Activated T-helper 2 cell treated with anti-CD3 and anti-CD28 coated beads, Interferon-gamma antibody, Interleukin-2, Interleukin-4, amounts not matched to agents 10 μg/mL and 5 μg/mL and 100 μg/mL, durations not matched to agents 14 hours and 24 hours and 36 hours (primary cell): ENCODE data around the gene SLC35F4. TPM values are rescaled to one million over a fixed set of nuclear protein-coding genes. Genes with fewer than 3 reads are reported as not detected.

Experiments
- DNase-seq: peaks from one replicate; pipeline ENCODE4 v3.0.0; 2021; ENCODE audit warnings: low spot score
- H3K27ac Mint-ChIP-seq: one replicate; pipeline ENCODE4 v1.8.0; 2021; ENCODE audit warnings: mixed read lengths
- H3K27me3 Mint-ChIP-seq: one replicate; pipeline ENCODE4 v1.8.0; 2021; ENCODE audit warnings: low read depth, mixed read lengths
- H3K36me3 Mint-ChIP-seq: one replicate; pipeline ENCODE4 v1.8.0; 2021; ENCODE audit warnings: low read depth, mixed read lengths
- H3K4me1 Mint-ChIP-seq: one replicate; pipeline ENCODE4 v1.8.0; 2021; ENCODE audit warnings: low read depth, mixed read lengths
- H3K4me3 Mint-ChIP-seq: one replicate; pipeline ENCODE4 v1.8.0; 2021; ENCODE audit warnings: low read depth, mild to moderate bottlenecking, moderate library complexity, mixed read lengths
- H3K9me3 Mint-ChIP-seq: one replicate; pipeline ENCODE4 v1.8.0; 2021; ENCODE audit warnings: mixed read lengths
- intact Hi-C: fragments of 100-400 bp; cut with micrococcal nuclease; formaldehyde crosslinking; loops from one replicate; pipeline ENCODE4 v1.15.1; 2023
- total RNA-seq: library from RNA; stranded (reverse); gene quantifications from 2 replicates; pipeline ENCODE4 v1.2.3, GENCODE V29; 2022

SLC35F4 gene
- total RNA-seq, result not detected in 2 replicates

GRCh38 chr14:57865403-57866198, at the start of gene SLC35F4:
Gene SLC35F4 (minus strand): TSS chr14:57866092.
- intact Hi-C loops, result no loop called here
- H3K27me3 Mint-ChIP-seq, result peaks cover 32% of the 10 kb centered on the region
- H3K27ac Mint-ChIP-seq, result no peak within 1 kb of the TSS
- no peak within 1 kb of the TSS for H3K4me3 Mint-ChIP-seq
- no peaks in the 10 kb centered on the region for H3K4me1 Mint-ChIP-seq
- no peaks in the 10 kb centered on the region for H3K36me3 Mint-ChIP-seq
- no peaks in the 10 kb centered on the region for H3K9me3 Mint-ChIP-seq
- no peak for DNase-seq

- H3K27ac Mint-ChIP-seq, result no peak overlapping the region
- no peak overlapping the region for H3K4me3 Mint-ChIP-seq
- intact Hi-C loops, result no loop called here
- no peak for DNase-seq
- no peaks in the 10 kb centered on the region for H3K36me3 Mint-ChIP-seq
- H3K27me3 Mint-ChIP-seq, result no peaks in the 10 kb centered on the region
- H3K4me1 Mint-ChIP-seq, result no peaks in the 10 kb centered on the region
- H3K9me3 Mint-ChIP-seq, result no peaks in the 10 kb centered on the region
Observed at GRCh38 chr14:57909626-57910025, 43.7 kb upstream of the SLC35F4 start.

- Mint-ChIP-seq H3K36me3 (no peaks in the 10 kb centered on the region), H3K4me3 (no peak overlapping the region), H3K9me3 (no peaks in the 10 kb centered on the region), H3K4me1 (no peaks in the 10 kb centered on the region), H3K27ac (no peak overlapping the region), H3K27me3 (no peaks in the 10 kb centered on the region)
- no peak for DNase-seq
- intact Hi-C loops, result no loop called here
Observed at GRCh38 chr14:57903954-57904353, 38.1 kb upstream of the SLC35F4 start.

GRCh38 chr14:57898837-57899572, 33.1 kb upstream of the SLC35F4 start:
- H3K36me3 Mint-ChIP-seq, result no peaks in the 10 kb centered on the region
- H3K9me3 Mint-ChIP-seq, result no peaks in the 10 kb centered on the region
- no peak for DNase-seq
- intact Hi-C loops, result no loop called here
- no peak overlapping the region for H3K27ac Mint-ChIP-seq
- H3K27me3 Mint-ChIP-seq, result no peaks in the 10 kb centered on the region
- no peaks in the 10 kb centered on the region for H3K4me1 Mint-ChIP-seq
- H3K4me3 Mint-ChIP-seq, result no peak overlapping the region

GRCh38 chr14:57897144-57897748, 31.4 kb upstream of the SLC35F4 start:
- intact Hi-C loops, result no loop called here
- Mint-ChIP-seq H3K36me3 (no peaks in the 10 kb centered on the region), H3K27me3 (no peaks in the 10 kb centered on the region), H3K4me1 (no peaks in the 10 kb centered on the region), H3K9me3 (no peaks in the 10 kb centered on the region), H3K27ac (no peak overlapping the region), H3K4me3 (no peak overlapping the region)
- DNase-seq, result no peak

- intact Hi-C loops, result no loop called here
- H3K9me3 Mint-ChIP-seq, result no peaks in the 10 kb centered on the region
- DNase-seq, result no peak
- H3K27ac Mint-ChIP-seq, result no peak overlapping the region
- H3K4me3 Mint-ChIP-seq, result no peak overlapping the region
- H3K36me3 Mint-ChIP-seq, result no peaks in the 10 kb centered on the region
- no peaks in the 10 kb centered on the region for H3K4me1 Mint-ChIP-seq
- no peaks in the 10 kb centered on the region for H3K27me3 Mint-ChIP-seq
Observed at GRCh38 chr14:57889245-57889644, 23.4 kb upstream of the SLC35F4 start.

- no peak overlapping the region for H3K27ac Mint-ChIP-seq
- H3K4me1 Mint-ChIP-seq, result no peaks in the 10 kb centered on the region
- DNase-seq, result no peak
- no peak overlapping the region for H3K4me3 Mint-ChIP-seq
- no peaks in the 10 kb centered on the region for H3K36me3 Mint-ChIP-seq
- no peaks in the 10 kb centered on the region for H3K9me3 Mint-ChIP-seq
- intact Hi-C loops, result no loop called here
- H3K27me3 Mint-ChIP-seq, result no peaks in the 10 kb centered on the region
Observed at GRCh38 chr14:57884175-57884574, 18.3 kb upstream of the SLC35F4 start.

GRCh38 chr14:57883061-57883460, 17.2 kb upstream of the SLC35F4 start:
- intact Hi-C loops, result no loop called here
- Mint-ChIP-seq H3K27me3 (no peaks in the 10 kb centered on the region), H3K9me3 (no peaks in the 10 kb centered on the region), H3K4me1 (no peaks in the 10 kb centered on the region), H3K27ac (no peak overlapping the region), H3K36me3 (no peaks in the 10 kb centered on the region), H3K4me3 (no peak overlapping the region)
- no peak for DNase-seq

GRCh38 chr14:57879516-57879915, 13.6 kb upstream of the SLC35F4 start:
- no peaks in the 10 kb centered on the region for H3K4me1 Mint-ChIP-seq
- H3K27me3 Mint-ChIP-seq, result no peaks in the 10 kb centered on the region
- no peaks in the 10 kb centered on the region for H3K9me3 Mint-ChIP-seq
- intact Hi-C loops, result no loop called here
- no peak overlapping the region for H3K27ac Mint-ChIP-seq
- no peak for DNase-seq
- no peaks in the 10 kb centered on the region for H3K36me3 Mint-ChIP-seq
- H3K4me3 Mint-ChIP-seq, result no peak overlapping the region

GRCh38 chr14:57875985-57876384, 10.1 kb upstream of the SLC35F4 start:
- Mint-ChIP-seq H3K4me3 (no peak overlapping the region), H3K36me3 (no peaks in the 10 kb centered on the region), H3K27me3 (no peaks in the 10 kb centered on the region), H3K27ac (no peak overlapping the region), H3K9me3 (no peaks in the 10 kb centered on the region), H3K4me1 (no peaks in the 10 kb centered on the region)
- no peak for DNase-seq
- intact Hi-C loops, result no loop called here

GRCh38 chr14:57875296-57875695, 9.4 kb upstream of the SLC35F4 start:
- H3K4me1 Mint-ChIP-seq, result no peaks in the 10 kb centered on the region
- H3K9me3 Mint-ChIP-seq, result no peaks in the 10 kb centered on the region
- H3K36me3 Mint-ChIP-seq, result no peaks in the 10 kb centered on the region
- no peak overlapping the region for H3K27ac Mint-ChIP-seq
- intact Hi-C loops, result no loop called here
- no peak overlapping the region for H3K4me3 Mint-ChIP-seq
- no peaks in the 10 kb centered on the region for H3K27me3 Mint-ChIP-seq
- DNase-seq, result no peak

GRCh38 chr14:57871459-57872080, 5.7 kb upstream of the SLC35F4 start:
- no peak for DNase-seq
- no peaks in the 10 kb centered on the region for H3K36me3 Mint-ChIP-seq
- intact Hi-C loops, result no loop called here
- no peak overlapping the region for H3K4me3 Mint-ChIP-seq
- no peaks in the 10 kb centered on the region for H3K4me1 Mint-ChIP-seq
- H3K9me3 Mint-ChIP-seq, result no peaks in the 10 kb centered on the region
- H3K27me3 Mint-ChIP-seq, result peaks cover 11% of the 10 kb centered on the region
- no peak overlapping the region for H3K27ac Mint-ChIP-seq
